Kidney epithelial cell (primary cell): ENCODE measurements around the gene RIPOR3. TPM values are rescaled to one million over a fixed set of nuclear protein-coding genes. Genes with fewer than 3 reads are reported as not detected.
"Not testable (repeated sequence)": the region's sequence is repeated elsewhere in the genome, so short reads cannot be mapped to it uniquely, and the experiment has no call there.

ENCODE experiments used
- DNase-seq: peaks from one replicate; pipeline ENCODE4 v3.0.0-alpha.2; 2010; ENCODE audit warnings: low read depth
- H3K27me3 ChIP-seq: 2 replicates; pipeline ENCODE4 v1.6.0; 2011; ENCODE audit warnings: low read length; ENCODE audit not compliant: control insufficient read depth, insufficient read depth
- H3K36me3 ChIP-seq: 2 replicates; pipeline ENCODE4 v1.5.1; 2011; ENCODE audit warnings: low read length; ENCODE audit not compliant: control insufficient read depth, insufficient read depth
- H3K4me3 ChIP-seq: 2 replicates; pipeline ENCODE4 v1.5.1; 2011; ENCODE audit warnings: low read depth, mild to moderate bottlenecking, control low read depth, low read length
- total RNA-seq: library from RNA; depleted of rRNA; stranded (reverse); fragments of >200 nt; gene quantifications from 2 replicates; pipeline ENCODE4 v1.2.3, GENCODE V29; 2015
- TF ChIP-seq, protein P1 (sequence below): IDR thresholded peaks from 2 replicates; pipeline ENCODE4 v1.5.1; 2011; ENCODE audit warnings: mild to moderate bottlenecking, moderate library complexity, low read length, control low read depth, inconsistent platforms; ENCODE audit not compliant: insufficient read depth, poor library complexity, severe bottlenecking

The RIPOR3 gene
- total RNA-seq, 1 donor from 2014 or later: 0.08 TPM

DNA sequence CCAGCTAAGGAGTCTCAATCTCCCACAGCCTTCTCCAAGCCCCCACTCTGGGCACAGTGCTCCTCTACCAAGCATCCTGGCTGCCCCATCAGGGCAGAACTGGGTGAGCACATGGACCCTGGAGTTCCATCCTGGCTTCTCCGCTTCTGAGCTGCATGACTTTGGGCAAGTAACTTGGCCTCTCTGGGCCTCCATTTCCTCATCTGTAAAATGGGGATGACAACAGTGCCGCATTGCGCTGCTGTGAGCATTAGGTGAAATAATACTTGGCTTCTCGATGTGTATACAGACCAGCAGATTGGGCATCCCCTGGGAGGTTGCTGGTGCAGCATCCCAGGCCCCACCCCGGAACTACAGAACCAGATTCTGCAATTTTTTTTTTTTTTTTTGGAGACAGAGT lies 8.3 kb upstream of the RIPOR3 start:
- Histone ChIP-seq H3K4me3 (no peak overlapping the region), H3K36me3 (no peaks in the 10 kb centered on the region), H3K27me3 (no peaks in the 10 kb centered on the region)
- TF ChIP-seq, protein P1, sequence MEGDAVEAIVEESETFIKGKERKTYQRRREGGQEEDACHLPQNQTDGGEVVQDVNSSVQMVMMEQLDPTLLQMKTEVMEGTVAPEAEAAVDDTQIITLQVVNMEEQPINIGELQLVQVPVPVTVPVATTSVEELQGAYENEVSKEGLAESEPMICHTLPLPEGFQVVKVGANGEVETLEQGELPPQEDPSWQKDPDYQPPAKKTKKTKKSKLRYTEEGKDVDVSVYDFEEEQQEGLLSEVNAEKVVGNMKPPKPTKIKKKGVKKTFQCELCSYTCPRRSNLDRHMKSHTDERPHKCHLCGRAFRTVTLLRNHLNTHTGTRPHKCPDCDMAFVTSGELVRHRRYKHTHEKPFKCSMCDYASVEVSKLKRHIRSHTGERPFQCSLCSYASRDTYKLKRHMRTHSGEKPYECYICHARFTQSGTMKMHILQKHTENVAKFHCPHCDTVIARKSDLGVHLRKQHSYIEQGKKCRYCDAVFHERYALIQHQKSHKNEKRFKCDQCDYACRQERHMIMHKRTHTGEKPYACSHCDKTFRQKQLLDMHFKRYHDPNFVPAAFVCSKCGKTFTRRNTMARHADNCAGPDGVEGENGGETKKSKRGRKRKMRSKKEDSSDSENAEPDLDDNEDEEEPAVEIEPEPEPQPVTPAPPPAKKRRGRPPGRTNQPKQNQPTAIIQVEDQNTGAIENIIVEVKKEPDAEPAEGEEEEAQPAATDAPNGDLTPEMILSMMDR: no peak
- no peak for DNase-seq

DNA sequence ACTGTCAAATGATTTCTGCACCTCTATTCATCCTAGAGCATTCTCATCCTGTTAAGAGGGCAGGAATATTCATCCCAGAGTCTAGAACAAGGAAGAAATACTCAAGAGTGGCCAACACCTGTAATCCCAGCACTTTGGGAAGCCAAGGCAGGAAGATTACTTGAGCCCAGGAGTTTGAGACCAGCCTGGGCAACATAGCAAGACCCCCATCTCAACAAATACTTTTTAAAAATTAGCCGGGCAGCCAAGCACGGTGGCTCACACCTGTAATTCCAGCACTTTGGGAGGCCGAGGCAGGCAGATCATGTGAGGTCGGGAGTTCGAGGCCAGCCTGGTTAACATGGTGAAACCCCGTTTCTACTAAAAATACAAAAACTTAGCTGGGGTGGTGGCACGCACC lies 6.9 kb upstream of the RIPOR3 start:
- not testable (repeated sequence) for H3K27me3 ChIP-seq, DNase-seq, H3K36me3 ChIP-seq, H3K4me3 ChIP-seq

DNA sequence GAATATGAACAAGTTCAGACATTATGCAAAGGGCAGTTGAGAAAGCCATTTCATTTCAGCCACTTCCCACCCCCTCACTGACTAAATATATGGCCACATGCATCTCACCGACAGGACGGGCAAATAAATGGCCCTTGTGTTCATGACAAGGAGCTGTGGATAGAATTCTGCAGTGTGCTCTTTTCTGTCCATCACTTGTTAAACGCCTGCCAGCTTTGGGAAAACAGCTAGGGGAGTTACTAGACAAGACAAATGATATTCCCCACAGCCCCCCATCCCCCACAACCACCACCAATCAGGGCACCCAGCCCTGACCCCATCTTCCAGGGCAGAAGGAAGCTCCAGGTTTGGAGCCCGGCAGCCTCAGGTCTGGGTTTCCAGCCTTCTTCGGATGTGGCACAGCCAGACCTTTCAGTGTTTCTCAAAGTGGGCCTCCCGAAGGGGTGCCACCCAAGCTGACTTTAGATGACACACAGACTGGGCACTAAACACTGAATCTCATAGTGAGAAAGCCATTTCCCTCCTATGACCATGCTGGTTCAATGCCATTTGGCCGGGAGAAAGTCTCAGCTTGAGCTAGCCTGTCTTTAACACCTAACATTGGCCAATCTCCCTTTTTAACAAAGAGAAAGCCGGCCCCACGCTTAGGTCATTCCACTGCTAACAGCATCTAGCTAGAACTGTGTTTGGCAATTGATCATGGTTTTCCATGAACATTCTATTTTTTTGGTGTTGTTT lies 4.0 kb upstream of the RIPOR3 start:
- Histone ChIP-seq H3K36me3 (no peaks in the 10 kb centered on the region), H3K4me3 (no peak overlapping the region), H3K27me3 (no peaks in the 10 kb centered on the region)
- DNase-seq: no peak
- TF ChIP-seq, protein P1: no peak

DNA sequence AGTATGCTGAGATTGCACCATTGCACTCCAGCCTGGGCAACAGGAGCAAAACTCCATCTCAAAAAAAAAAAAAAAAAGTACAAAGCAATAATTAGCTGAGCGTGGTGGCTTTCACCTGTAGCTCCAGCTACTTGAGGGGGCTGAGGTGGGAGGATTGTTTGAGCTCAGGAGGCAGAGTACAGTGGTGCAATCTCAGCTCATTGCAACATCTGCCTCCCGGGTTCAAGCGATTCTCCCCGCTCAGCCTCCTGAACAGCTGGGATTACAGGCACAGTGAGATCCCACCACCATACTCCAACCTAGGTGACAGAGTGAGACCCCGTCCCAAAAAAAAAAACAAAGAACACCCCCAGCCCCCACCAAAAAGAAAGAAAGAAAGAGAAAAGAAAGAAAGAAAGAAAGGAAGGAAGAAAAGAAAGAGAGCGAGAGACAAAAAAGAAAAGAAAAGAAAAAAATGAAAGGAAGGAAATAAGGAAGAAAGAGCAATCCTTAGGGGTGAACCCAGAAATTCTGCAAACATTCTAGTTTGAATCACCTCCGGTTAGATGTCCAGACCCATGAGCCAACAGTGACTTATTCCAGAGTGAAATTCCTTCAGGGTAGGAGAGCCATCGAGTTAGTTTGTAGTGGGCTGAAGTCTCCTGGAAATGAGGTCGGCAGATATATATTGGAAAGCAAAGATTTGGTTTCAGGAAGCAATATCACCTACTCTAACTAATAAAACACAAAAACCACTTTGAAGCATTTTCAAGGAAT lies 3.2 kb upstream of the RIPOR3 start:
- TF ChIP-seq, protein P1: no peak
- no peaks in the 10 kb centered on the region for H3K27me3 ChIP-seq
- no peaks in the 10 kb centered on the region for H3K36me3 ChIP-seq
- no peak overlapping the region for H3K4me3 ChIP-seq
- no peak for DNase-seq

DNA sequence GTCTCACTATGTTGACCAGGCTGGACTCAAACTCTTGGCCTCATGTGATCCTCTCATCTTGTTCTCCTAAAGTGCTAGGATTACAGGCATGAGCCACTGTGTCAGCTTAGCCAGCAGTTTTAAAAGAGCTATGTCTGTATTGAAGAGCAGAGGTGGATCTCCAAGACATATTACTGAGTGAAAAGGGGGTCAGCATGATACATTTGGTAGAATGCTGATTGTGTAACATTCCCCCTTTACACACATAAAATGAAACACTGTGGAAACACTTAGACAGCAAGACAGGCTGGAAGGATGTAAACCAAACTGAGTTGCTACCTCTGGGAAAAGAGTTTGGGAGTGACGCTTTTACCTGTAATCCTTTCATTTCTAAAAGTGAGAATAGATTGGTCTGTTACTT lies 1.7 kb upstream of the RIPOR3 start:
- H3K27me3 ChIP-seq: no peaks in the 10 kb centered on the region
- H3K36me3 ChIP-seq: no peaks in the 10 kb centered on the region
- no peak overlapping the region for H3K4me3 ChIP-seq
- TF ChIP-seq, protein P1: no peak
- DNase-seq: no peak

DNA sequence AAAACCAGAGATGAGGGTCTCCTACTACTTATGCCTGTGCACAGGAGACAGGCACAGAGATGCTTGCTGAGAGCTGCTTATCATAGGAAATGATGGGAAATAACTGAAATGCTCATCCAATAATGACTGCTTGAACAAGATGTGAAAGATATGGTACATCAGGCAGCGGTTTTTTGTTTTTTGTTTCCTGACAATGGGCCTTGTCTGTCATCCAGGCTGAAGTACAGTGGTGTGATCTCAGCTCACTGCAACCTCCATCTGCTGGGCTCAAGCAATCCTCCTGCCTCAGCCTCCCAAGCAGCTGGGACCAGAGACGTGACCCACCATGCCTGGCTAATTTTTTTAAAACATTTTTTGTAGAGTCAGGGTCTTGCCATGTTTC lies 1.2 kb upstream of the RIPOR3 start:
- Histone ChIP-seq H3K27me3 (no peaks in the 10 kb centered on the region), H3K36me3 (no peaks in the 10 kb centered on the region), H3K4me3 (no peak overlapping the region)
- DNase-seq: no peak
- TF ChIP-seq, protein P1: no peak
